GM19099 (cell line): ENCODE results near the gene WDR64.

Source experiments
- POLR2A ChIP-seq: IDR thresholded peaks from 3 replicates; pipeline ENCODE4 v1.6.1; 2011; ENCODE audit warnings: low read depth; ENCODE audit not compliant: insufficient read length; ENCODE audit errors: extremely low read depth

WDR64 gene

DNA sequence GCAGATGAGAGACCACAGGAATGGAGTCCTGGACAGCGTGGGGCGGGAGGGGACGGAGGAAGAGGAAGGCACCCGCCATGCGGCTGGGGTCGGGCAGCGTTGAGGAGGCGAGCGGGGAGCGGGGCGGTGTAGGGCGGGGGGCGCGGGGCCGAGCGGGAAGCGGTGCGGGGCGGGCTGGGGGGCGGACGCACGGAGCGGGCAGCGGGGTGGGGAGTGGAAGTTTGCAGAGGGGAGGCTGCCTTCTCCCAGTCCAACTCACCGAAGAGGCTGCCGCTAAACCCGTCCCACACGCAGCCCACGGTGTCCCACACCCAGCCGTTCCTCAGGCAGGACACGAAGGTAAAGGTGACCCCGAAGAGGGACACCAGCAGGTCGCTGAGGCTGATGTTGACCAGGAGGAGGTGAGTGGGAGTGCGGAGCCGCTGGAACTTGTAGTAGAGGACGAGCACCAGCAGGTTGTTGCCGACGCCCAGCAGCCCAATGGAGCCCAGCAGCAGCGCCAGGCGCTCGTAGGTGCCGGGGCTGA lies 12.4 kb upstream of the WDR64 start:
- no peak for TF ChIP-seq POLR2A

DNA sequence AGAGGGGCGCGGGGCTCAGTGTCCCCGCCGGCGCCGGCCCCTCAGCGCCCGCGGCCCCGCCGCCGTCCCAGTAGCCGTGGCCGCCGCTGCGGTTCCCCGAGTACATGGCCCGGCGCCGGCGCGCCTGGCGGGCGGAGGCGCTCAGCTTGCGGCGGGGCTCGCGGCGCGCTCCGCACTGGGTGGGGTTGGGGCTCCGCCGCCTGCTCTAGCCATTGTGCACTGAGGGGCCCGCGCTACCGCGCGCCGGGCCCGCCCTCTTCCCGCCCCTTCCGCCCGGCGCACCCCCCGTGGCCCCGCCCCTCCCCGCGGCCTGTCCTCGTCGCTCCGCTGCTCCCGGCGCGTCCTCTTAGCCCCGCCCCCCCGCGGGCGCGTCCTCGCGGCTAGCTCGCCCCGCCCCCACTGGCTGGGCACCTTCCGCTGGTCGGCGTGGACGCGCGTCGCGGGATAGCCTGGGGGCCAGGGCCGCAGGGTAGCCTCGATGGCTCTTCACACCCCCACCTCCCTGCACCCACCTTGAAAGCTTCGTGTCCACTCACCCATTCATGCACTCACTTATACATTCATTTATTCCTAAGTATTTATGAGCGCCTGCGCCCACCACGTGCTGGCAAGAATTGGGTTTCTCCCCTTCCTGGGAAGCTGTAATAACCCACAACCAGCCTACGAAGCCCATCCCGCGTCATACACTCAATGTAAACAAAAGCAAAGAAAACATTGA lies 11.8 kb upstream of the WDR64 start, which contains the start of the genes CHML and OPN3:
Gene CHML (minus strand): TSS at position 221 of the 718 bp plus-strand sequence. CDS start 4,603 bp downstream, outside the sequence.
Gene OPN3 (minus strand): TSS at position 221 of the 718 bp plus-strand sequence. CDS start 115 bp downstream, at position 106.
- TF ChIP-seq POLR2A = peak; percentile 93

DNA sequence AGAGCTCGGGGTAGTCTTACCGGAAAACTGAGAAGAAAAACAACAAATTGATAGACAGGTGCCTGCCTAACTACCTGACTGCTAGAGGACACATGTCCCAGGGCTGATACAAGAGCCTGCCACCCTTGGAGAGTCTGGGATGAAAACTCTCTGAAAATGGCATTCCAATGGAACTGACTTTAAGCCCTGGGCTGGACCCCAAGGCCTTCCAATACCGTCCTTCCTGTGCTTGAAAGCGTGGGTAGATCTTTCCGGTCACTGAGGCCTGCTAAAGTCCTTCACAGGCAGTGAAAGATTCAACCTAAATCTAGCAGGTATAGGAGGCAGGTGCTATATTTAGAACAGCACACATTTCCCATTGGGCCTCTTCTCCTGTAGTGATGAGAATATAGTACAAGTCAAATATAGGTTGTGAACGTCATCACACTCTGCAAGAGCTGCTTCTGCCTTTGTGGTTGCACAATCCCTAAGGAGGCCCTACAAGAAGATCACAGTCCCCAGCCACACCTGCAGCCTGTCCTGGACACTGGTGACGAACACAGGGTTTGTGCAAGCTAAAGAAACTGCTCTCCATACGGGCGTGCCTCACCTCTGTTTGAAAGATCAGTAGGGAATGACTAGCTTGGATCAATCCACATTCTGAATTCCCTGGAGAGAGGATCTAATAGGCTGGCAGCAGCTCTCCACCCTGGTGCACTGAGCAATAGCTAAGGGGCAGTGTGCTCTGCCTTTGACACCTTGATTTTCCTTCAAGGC lies 11.0 kb upstream of the WDR64 start:
- no peak for TF ChIP-seq POLR2A

DNA sequence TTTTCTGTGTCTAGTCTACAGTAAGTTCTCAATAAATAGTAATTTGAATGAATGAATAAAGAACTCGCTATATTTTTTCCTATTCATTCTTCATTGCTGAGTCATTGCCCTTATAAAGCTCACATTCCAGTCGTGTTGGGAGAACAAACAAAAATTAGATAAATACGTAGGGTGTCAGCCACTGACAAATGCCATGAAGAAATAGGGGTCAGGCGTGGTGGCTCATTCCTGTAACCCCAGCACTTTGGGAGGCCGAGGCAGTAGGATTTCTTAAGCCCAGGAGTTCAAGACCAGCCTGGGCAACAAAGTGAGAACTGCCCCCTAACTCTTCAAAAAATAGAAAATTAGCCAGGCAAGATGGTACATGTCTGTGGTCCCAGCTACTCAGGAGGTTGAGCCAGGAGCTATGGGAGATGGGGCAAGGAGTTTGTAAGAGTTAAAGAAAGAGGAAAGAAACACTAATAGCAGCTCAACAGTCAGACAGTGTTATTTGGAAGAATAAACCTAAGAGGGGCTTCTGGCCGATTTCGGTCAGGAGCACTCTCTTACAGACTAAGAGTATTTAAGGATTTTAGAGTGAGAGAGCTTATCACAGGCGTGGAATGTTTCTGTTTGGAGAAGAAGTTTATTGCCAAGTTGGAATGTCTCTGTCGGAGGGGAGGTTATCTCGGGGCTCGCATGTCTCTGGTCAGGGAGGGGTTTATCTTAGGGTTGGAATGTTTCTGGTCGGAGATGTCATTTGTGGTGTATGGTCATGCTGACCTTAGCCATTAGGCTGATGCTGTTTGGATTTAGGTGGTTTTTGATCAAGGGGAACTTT lies 10.1 kb upstream of the WDR64 start:
- TF ChIP-seq POLR2A = no peak

DNA sequence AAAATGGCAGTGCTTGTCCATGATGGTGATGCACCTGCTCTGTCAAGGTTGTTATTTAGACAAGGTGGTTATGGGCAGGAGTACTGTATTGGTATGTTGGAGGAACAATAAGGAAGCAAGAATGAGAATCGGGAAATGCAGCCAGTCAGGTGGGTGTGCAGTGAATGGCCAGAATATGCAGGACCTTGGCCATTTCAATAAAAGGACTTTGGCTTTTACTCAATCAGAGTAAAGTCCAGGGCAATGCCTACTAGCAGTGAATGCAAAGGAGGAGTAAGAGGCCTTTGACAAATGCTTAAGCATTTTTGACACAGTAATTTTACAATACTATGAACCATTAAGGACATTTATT lies 9.5 kb upstream of the WDR64 start:
- TF ChIP-seq POLR2A = no peak

DNA sequence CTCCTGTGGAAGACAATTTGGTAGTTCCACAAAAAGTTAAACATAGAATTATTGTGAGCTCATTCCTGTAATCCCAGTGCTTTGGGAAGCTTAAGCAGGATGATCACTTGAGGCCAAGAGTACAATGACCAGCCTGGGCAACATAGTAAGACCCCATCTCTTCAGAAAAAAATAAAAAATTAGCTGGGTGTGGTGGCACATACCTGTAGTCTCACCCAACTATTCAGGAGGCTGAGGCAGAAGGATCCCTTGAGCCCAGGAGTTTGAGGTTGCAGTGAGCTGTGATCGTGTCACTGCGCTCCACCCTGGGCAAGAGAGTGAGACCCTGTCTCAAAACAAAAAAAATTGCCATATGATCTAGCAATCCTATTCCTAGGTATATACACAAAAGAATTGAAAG lies 7.8 kb upstream of the WDR64 start:
- no peak for TF ChIP-seq POLR2A

DNA sequence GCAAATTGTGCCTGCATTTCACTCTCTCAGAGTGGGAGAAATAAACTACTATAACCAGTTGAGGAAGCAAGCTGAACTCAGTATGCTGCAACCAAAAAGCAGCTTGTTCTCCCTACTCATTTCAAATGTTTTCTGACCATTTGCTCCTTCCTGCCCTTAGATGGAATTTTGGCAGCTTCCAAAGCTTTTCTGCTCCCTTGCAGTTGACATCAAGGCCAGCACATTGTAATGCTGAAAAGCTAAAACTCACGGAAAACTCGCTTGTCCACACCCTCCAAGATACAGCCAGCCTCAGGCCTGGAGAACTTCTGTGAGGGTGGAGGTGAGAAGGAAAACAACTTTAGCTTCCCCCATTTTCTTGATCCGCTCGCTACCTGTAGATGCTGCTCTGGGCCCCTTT lies 6.9 kb upstream of the WDR64 start:
- no peak for TF ChIP-seq POLR2A

DNA sequence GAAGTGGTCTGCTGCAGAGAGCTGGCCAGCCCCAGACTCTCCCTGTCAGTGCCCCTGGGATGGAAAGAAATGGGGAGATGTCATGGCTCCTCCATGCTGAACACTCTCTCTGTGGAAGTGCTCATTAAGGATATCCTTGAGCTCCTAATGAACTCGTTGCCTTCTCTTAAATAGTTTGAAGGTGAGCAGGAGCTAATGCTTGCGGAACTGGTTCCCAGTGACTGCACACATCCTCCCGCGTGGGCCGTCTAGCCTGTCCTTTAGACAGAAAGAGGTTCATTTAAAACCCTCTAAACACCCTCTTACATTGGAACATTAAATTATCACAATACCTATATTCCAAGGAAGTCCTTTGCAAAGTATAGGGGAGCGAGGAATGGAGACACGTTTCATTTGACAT lies 5.9 kb upstream of the WDR64 start:
- TF ChIP-seq POLR2A = no peak

DNA sequence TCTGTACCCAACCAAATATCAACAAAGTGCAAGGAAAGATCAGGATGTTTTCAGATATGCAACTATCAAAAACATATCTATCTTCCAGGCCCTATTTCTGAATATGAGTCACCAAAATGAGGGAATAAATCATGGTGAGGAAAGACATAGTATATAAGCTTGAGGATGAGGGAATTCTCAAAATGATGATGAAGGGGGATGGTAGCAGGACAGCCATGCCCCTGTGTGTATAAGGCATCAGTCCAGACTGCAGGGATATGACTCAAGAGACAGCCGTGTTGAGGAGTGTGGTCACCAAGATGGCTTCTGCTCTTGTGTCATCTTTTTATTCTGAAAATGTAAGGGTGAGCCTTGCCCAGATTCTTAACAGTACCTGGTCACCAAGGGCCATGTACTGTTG lies 4.4 kb upstream of the WDR64 start:
- TF ChIP-seq POLR2A = no peak

DNA sequence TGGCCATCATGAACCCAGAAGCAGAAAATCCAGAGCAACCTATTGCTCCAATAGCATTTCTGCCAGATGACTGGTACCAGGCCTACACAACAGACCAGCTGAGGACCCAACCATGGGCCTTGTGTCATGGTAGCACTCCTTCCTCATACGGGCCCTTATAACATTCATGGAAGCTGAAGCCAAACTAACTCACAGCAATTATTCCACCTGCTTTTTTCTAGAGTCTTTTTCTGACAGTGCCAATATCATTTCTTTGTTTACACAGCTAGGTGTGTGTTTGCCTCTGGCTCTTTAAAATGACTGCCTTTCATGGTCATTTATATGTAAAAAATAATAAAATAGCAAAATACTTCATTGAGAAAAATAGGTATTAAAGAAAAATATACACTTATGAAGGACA lies 3.9 kb upstream of the WDR64 start:
- no peak for TF ChIP-seq POLR2A

DNA sequence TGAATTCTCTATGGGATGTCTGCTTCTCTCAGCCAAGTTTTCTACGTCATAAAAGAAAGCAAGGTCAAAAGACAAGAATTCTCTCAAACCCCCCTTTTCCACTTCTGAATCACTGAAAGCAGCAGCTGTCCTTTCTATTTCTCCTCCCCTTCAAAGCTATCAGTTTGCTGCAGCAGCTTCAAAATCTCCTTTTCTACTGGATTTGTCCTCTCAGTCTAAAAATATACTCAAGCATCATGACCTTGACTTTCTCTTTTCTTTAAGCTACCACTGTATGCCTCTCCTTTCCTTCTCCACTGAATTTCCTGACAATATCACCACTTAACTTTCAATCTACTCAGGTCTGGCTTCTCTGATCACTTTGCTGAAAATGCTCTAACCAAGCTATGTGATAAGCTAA lies 1.9 kb downstream of the WDR64 start:
- no peak for TF ChIP-seq POLR2A

DNA sequence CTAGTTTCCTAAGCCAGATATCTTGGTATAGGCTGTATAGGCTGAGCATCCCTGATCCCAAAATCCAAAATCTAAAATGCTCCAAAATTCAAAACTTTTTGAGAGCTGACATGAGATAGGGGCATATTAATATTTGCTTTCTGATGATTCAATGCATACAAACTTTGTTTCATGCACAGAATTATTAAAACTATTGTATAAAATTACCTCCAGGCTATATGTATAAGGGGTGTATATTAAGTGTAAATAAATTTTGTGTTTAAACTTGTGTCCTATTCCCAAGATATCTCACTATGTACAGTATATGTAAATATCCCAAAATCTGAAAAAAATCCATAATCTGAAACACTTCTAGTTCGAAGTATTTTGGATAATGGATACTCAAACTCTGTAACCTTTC lies 2.6 kb downstream of the WDR64 start:
- TF ChIP-seq POLR2A = no peak

DNA sequence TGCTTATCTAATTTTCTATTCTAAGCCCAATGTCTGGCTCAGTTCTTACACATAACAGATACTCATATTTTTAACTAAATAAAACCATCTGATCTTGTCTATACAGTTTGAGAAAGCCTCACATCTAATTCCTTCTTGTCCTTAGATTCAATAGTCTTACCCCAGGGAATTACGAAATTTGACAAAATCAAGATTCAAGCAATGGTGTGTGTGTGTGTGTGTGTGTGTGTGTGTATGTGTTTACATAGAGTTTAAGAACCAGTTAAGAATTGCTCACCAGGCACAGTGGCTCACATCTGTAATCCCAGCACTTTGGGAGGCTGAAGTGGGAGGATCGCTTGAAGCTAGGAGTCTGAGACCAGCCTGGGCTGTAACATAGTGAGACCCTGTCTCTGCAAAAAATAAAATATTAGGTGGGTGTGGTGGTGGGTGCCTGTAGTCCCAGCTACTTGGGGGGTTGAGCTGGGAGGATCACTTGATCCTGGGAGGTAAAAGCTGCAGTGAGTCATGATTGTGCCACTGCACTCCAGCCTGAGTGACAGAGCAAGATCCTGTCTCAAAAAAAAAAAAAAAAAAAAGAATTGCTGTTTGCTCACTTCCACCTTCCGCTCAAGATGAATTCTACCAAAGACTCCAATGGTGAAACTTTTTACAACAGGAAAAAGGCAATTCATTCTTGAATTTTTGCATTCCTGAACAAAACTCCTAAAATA lies 6.2 kb downstream of the WDR64 start:
- TF ChIP-seq POLR2A = no peak

DNA sequence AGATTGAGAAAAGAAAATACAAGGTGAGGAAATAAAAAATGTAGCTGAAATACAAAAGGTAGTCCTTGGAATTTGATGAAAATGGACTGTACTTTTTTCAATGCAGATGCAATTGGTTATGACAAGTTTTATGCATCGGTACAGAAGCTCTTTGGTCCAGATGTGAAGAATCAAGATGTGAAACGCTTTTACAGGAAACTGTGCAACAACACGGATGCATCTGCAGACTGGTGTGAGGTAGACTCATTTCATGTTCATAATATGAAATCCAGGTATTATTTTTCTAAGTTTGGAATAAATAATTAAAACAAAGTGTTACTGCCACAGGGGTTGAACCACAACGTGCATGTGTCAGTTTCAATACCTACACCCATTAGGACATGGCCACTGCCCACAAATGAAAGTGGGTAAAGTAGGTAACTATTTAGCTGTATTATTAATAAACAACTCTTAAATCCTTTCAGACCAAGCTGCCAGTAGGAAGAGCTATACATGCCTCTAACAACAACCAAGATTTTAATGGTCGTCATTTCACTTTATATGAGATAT lies 8.4 kb downstream of the WDR64 start:
- TF ChIP-seq POLR2A = no peak
